ENCODE results near the gene NEK8.
"Not testable (repeated sequence)": the region's sequence is repeated elsewhere in the genome, so short reads cannot be mapped to it uniquely, and the experiment has no call there.

NEK8 gene

GRCh38 chr17:28710861-28711722 lies 17.5 kb upstream of the NEK8 start:
- DNase-seq (ENCODE audit: low spot score): peak; percentile 71

GRCh38 chr17:28711723-28712031 lies 16.9 kb upstream of the NEK8 start, which contains the start of gene PROCA1:
Gene PROCA1, minus strand, starts transcription at chr17:28711888. Its CDS starts 228 bp downstream, at chr17:28711660.
- DNase-seq (ENCODE audit: low spot score): no peak

GRCh38 chr17:28712032-28712704 lies 16.4 kb upstream of the NEK8 start:
- no peak for DNase-seq (ENCODE audit: low spot score)

- no peak for DNase-seq (ENCODE audit: low spot score)
These were observed 15.7 kb upstream of the NEK8 start for GRCh38 chr17:28712705-28713415.

GRCh38 chr17:28714281-28714680 lies 14.3 kb upstream of the NEK8 start:
- no peak for DNase-seq (ENCODE audit: low spot score)

GRCh38 chr17:28715217-28715616 lies 13.4 kb upstream of the NEK8 start:
- no peak for DNase-seq (ENCODE audit: low spot score)

GRCh38 chr17:28716740-28717577 lies 11.6 kb upstream of the NEK8 start:
- DNase-seq (ENCODE audit: low spot score): no peak

GRCh38 chr17:28717578-28718332 lies 10.8 kb upstream of the NEK8 start, which contains the start of gene RAB34:
Gene RAB34, minus strand, starts transcription at chr17:28717868. Its CDS starts 602 bp downstream, at chr17:28717266.
- no peak for DNase-seq (ENCODE audit: low spot score)

- DNase-seq (ENCODE audit: low spot score): no peak
These were observed 10.1 kb upstream of the NEK8 start for GRCh38 chr17:28718333-28719020.

GRCh38 chr17:28719021-28719433 lies 9.6 kb upstream of the NEK8 start:
- no peak for DNase-seq (ENCODE audit: low spot score)

GRCh38 chr17:28720247-28720996 lies 8.2 kb upstream of the NEK8 start:
- peak; percentile 50 for DNase-seq (ENCODE audit: low spot score)

GRCh38 chr17:28720997-28721329 lies 7.6 kb upstream of the NEK8 start:
- DNase-seq (ENCODE audit: low spot score): not testable (repeated sequence)

GRCh38 chr17:28722417-28723158 lies 6.0 kb upstream of the NEK8 start:
- DNase-seq (ENCODE audit: low spot score): no peak

- DNase-seq (ENCODE audit: low spot score): no peak
These were observed 5.3 kb upstream of the NEK8 start for GRCh38 chr17:28723159-28723835.

GRCh38 chr17:28723836-28724499 lies 4.6 kb upstream of the NEK8 start:
- DNase-seq (ENCODE audit: low spot score): not testable (repeated sequence)

- no peak for DNase-seq (ENCODE audit: low spot score)
These were observed 4.0 kb upstream of the NEK8 start for GRCh38 chr17:28724500-28725165.

- peak; percentile 79 for DNase-seq (ENCODE audit: low spot score)
These were observed 3.4 kb upstream of the NEK8 start for GRCh38 chr17:28725166-28725659.
